ENCODE data around the gene RASEF.
"Not testable (repeated sequence)": the region's sequence is repeated elsewhere in the genome, so short reads cannot be mapped to it uniquely, and the experiment has no call there.

Gene RASEF

GRCh38 chr9:83062651-83063527 lies at the start of gene RASEF:
TSS of gene RASEF (minus strand) at chr9:83063142. CDS start at chr9:83062867, 275 bp downstream.
- peak; percentile 36 for DNase-seq

- DNase-seq = no peak
These were observed 48.2 kb upstream of the RASEF start for GRCh38 chr9:83111169-83111568.

- no peak for DNase-seq
These were observed 46.4 kb upstream of the RASEF start for GRCh38 chr9:83109296-83109695.

DNA sequence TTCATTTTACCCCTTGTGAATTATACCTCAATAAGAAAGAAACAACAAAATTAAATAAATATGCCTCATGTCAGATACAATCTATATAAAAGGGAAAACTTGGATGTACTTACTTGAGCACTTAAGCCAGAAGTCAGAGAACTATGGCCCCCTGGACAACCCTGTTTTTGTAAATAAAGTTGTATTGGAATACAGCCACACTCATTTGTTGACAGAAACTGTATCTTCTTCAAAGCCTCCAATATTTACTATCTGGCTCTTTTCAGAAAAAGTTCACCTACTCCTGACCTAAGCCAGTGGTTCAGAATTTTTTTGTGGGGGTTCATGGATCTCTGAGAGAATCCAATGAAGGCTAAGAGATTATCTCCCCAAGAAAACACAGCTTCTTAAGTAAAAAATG lies 45.3 kb upstream of the RASEF start:
- DNase-seq = no peak

GRCh38 chr9:83106772-83107171 lies 43.8 kb upstream of the RASEF start:
- DNase-seq = no peak

DNA sequence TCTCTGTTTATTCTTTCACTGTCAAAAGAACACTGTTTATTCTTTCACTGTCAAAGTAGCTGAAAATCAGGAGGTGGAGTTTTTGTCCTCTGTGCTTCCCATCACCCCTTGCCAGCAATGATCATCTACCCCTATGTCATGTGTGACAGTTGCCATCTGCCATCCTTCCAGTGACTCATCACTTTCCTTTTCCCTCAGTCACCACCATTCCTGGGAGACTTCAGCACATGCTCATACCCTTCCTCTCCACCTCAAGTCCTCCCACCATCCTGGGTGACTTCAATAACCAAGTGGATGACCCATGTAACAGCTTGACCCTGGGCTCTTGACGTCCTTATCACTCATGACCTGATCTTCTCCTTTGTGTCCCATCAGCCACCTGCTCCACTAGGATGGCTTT lies 43.3 kb upstream of the RASEF start:
- DNase-seq = no peak

DNA sequence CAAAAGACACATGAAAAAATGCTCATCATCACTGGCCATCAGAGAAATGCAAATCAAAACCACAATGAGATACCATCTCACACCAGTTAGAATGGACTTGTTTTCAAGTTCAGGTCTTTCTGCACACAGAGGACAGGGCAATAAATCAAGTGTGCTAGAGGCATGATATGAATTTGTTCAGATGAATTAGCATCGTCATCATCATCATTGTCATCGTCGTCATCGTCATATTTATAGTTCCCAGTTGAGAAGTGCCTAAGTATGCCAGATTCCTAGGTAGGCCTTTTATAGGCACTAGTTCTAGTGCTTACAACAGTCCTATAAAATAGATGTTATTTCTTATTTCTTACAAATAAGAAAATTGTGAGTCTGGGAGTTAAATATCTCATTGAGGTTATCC lies 34.7 kb upstream of the RASEF start:
- no peak for DNase-seq

DNA sequence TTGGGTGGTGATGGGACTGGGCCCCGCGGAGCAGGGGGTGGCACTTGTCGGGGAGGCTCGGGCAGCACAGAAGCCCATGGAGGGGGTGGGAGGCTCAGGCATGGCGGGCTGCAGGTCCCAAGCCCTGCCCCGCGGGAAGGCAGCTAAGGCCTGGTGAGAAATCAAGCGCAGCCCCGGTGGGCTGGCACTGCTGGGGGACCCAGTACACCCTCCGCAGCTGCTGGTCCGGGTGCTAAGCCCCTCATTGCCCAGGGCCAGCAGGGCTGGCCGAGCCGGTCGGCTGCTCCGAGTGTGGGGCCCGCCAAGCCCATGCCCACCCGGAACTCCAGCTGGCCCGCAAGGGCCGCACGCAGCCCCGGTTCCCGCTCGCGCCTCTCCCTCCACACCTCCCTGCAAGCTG lies 30.4 kb upstream of the RASEF start:
- not testable (repeated sequence) for DNase-seq

- DNase-seq = no peak
These were observed 18.9 kb upstream of the RASEF start for GRCh38 chr9:83081846-83082245.

- no peak for DNase-seq
These were observed 18.1 kb upstream of the RASEF start for GRCh38 chr9:83081010-83081409.

- not testable (repeated sequence) for DNase-seq
These were observed 13.0 kb upstream of the RASEF start for GRCh38 chr9:83075932-83076331.

DNA sequence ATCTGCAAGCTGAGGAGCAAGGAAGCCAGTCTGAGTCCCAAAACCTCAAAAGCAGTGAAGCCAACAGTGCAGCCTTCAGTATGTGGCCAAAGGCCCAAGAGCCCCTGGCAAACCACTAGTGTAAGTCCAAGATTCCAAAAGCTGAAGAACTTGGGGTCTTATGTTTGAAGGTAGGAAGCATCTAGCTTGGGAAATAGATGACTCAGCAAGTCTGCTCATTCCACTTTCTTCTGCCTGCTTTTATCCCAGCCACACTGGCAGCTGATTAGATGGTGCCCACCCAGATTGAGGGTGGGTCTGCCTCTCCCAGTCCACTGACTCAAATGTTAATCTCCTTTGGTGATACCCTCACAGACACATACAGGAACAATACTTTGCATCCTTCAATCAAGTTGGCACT lies 9.6 kb upstream of the RASEF start:
- DNase-seq = not testable (repeated sequence)

DNA sequence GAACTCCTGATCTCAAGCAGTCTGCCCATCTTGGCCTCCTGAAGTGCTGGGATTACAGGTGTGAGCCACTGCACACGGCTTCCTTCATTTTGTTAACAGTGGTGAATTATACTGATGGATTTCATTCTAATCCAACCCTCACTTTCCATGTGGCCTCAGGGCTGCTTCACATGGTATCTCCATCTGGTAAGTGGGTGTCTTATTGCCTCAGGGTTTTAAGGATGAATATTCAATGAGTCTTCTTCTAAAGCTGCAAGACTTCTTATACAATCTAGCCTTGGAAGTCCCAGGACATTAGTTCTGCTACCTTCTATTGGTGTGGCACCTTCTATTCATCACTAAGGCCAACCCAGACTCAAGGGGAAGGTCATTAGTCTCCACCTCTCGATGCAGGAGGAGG lies 8.7 kb upstream of the RASEF start:
- DNase-seq = no peak

- peak; percentile 5 for DNase-seq
These were observed 7.3 kb upstream of the RASEF start for GRCh38 chr9:83070261-83070660.

- no peak for DNase-seq
These were observed 6.7 kb upstream of the RASEF start for GRCh38 chr9:83069651-83070050.

- no peak for DNase-seq
These were observed 5.5 kb upstream of the RASEF start for GRCh38 chr9:83068414-83068813.

GRCh38 chr9:83067579-83067978 lies 4.6 kb upstream of the RASEF start:
- DNase-seq = no peak

DNA sequence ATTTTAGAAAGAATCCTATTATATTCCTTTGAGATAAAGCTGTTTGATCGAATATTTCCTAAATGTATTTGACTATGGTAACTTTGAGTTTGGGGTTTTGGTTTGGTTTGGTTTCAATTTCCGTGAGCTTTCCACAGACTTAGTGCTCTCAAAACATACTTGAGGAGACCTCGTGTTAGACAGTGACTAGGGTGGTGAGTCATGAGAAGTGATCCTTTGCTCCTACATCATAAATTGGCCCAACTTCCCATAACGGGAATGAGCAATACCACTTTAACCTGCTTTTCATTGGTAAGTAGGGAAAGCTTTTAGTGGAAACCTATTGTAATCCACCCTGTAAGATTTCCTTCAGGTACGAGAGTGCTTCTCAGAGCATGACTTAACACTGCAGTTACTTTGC lies 3.8 kb upstream of the RASEF start:
- DNase-seq = peak; percentile 29

DNA sequence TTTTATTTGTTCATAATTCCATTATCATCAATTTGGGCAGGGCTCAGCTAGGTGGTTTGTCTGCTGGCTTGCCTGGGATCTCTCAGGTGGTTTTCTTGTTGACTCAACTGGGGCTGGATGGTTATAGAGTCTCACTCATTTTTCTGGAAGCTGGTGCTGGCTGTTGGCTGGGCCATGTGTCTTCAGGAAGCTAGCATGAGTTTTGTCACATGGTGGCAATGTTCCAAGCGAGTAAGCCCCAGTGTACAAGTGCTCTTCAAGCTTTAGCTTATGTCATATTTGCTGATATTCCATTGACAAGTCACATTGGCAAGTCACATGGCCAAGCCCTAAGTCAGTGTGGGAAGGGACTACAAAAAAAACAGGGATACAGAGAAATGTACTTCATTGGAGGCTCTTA lies 2.3 kb upstream of the RASEF start:
- DNase-seq = no peak

DNA sequence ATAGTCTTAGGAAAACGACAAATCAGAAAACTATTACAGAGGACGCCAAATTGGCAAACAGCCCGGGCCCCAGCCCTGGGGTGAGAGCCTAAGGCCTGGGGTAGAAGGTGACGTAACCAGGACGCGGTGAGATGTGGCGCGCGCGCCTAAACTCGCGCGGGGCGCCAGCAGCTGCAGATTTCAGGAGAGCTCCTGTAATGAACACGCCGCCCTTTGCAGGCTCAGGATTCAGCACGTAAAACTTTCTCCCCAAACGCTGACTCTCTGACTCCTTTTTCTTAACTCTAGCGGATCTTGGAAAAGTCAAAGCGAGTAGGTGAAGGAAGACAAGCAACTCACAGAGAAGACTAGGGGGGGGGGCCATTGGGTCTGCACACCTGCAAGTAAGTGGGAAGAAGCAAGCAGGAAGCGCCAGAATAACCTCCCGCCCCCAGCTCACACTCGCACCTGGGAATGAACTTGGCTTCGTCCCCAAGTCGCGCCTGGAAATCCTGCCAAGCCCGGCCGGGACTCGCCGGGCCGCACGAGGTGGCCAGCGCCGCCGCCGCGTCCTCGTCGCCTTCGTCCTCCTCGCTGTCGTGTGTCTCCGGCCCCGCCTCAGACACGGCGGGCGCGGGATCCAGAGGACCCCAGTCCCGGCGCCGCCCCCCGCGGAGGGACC lies 822 bp downstream of the RASEF start:
- peak; percentile 36 for DNase-seq

GRCh38 chr9:83061036-83061435 lies 1.9 kb downstream of the RASEF start:
- peak; percentile 53 for DNase-seq

GRCh38 chr9:83060556-83060955 lies 2.4 kb downstream of the RASEF start:
- no peak for DNase-seq

GRCh38 chr9:83059417-83059816 lies 3.5 kb downstream of the RASEF start:
- DNase-seq = no peak

DNA sequence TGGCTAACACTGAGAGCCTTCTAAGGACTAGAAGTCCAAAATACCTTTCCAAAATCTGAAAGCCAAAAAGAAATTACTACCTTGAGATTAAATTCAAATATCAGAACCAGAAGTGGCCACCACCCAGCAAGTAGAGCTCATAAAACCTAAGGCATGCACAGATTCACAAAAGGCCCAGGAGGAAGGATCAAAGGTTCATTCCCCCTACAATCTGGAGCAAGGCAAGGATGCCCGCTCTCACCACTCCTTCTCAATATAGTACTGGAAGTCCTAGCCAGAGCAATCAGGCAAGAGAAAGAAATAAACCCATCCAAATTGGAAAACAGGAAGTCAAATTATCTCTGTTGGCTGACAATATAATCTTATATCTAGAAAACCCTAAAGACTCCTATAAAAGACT lies 6.0 kb downstream of the RASEF start:
- DNase-seq = no peak
